Measurements from ENCODE around the gene PKNOX1.
"Not testable (repeated sequence)": the region's sequence is repeated elsewhere in the genome, so short reads cannot be mapped to it uniquely, and the experiment has no call there.

The PKNOX1 gene

DNA sequence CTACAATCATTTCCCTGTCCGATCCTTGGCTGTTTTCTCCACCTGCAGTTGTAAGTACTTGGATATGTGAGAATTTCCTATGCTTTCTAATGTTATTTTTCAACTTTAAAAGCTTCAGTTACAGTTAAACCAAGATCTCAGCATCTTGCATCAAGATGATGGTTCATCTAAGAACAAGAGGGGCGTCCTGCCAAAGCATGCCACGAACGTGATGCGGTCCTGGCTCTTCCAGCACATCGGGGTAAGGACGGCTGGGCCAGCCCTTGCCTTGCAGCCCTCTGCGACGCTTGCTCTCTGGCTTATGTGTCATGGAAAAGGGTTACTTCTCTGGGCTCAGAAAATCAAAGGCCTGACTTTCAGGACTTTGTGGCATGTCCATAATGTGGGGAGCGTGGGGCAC, 46.8 kb downstream of the PKNOX1 start:
- no peak for ATAC-seq

DNA sequence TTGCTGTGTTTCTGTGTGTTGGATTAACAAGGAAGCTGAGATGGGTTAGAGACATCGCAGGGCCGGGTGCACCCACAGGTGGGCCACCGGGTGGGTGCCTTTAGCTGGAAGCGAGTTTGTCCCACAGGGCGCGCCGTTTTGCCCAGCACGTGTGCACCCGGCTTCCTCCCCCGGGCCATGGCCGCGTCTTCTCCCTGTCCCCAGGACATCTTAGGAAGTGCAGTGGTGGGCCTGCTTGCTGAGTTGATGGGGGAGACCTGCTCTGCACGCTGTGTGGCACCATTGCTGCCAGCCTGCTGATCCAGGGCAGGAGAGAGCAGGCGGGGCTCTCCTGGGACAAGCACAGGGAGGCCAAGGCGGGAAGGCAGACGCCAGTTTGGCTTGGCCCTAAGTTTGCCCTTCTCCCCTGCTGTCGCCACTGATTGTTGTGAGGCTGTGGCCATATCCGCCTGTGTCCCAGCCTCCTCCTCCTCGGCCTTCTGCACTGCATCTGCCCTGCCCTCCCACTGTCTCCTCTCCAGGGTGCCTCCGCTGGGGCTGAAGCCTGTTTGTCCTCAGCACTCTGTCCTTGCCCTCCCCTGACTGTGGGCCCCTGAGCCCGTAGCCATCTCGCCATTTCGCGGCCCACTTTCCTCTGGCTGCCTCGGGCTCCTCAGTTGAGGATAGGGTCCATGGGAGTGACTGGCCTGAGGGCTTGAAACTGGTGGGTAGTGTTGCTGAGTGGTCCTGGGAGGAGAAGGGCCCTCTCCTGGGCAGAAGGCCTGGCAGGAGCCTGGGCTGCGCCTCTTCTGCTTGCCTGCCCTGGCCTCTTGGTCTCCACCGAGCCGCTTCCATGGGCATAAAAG, 47.6 kb downstream of the PKNOX1 start:
- no peak for ATAC-seq

DNA sequence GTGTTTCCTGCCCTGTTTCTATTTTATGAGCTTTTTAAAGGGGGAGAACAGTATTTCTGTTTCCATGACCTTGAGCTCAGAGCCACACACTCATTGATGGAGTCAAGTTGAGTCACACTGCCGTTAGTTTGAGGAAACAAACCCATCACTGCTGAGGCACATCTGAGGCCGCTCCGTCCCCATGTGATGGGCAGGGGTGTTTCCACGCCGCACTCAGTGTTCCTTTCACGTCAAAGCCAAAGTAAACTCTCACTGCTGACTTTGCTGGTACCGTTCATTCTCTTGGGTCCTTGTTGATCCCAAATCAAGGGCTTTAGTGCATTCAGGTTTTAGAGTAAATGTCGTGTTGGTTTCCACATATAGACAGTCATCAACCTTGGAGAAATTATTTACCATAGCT, 48.8 kb downstream of the PKNOX1 start:
- no peak for ATAC-seq

DNA sequence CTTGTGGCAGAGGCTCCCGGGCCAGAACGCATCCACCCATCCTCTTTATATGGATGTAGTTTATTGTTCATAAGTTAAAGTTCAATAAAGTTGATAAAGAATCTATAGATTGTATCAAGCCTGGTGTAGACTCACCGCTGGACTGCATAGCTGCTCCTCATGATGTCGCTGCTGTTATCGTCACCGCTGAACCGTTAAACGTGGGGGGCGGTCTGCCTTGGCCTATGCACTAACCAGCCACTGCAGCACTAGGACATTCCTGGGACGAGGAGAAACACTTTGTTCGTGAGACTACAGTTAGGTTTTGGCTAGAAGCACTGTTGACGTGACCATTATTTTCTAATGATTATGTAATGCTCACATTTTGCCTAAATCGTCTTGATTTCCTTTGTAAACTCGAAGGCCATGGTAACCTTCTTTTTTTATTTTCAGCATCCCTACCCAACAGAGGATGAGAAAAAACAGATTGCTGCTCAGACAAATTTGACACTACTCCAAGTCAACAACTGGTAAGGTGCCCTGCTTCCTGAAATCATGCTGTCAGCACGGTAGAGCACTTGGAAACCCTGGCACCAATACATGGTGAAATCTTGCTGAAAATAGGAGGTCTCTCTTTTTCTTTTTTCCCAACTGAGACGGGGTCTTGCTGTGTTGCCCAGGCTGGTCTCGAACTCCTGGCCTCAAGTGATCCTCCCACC, 50.2 kb downstream of the PKNOX1 start:
- ATAC-seq, result no peak

DNA sequence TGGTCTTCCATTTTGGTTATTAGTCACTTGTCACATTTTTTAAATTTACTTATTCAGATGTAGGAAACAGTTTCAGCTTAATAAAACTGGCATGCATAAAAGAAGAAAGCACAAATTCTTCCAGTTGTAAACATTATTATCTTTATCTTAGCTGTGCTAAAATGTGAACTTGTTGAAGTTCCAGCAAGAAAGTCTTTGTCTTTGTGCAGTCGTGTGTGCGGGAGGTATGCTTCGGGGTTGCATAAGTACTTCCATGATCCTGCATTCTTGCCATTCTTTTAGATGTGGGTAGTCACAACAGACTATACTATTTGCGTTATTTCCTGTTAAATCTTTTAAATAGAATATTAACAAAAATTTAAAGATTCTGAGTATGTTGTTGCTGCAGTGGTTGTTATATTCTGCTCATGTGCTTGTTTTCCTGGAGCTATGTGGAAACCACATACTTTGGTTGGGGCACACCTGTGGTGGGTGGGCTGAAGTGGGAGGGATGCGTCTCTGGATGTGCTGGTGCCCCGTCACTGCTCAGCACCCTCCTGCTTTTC, 51.3 kb downstream of the PKNOX1 start:
- ATAC-seq, result no peak

DNA sequence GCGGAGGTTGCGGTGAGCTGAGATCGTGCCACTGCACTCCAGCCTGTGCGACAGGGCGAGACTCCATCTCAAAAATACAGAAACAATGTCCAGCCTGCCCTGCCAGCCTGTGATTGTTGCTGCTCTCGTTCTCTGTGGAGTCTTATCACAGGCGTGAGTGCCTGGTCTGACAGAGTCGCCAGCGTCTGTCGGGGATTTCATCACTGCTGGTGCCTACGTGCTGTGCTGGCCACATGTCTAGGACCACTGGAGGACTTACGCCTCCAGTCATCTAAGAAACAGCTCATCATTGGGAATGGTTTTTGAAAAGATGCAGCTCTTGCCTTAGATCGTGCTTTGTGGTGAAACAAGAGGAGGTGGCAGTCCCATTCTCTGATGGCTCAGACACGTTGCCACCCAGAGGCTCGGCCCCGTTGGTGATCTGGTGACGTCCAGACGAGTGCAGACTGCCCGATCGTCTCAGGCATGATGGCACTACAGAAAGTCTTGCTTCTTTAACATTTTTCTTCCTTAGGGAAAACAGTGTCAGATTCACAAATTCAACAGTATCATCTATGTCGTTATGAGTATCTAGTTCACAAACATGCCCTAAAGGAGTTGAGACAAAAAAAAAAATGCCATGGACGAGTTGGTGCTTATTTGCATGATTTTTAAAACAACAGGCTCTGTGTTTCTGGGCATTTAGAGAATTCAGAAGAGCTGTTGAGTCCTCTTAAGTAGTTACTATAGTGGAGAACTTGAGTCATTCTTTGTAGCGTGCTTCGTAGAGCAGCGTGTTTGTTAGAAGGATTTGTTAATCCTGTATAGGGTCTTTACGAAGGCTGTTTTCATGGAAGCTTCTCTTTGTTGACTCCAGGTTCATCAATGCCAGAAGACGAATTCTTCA, 53.7 kb downstream of the PKNOX1 start:
- no peak for ATAC-seq

DNA sequence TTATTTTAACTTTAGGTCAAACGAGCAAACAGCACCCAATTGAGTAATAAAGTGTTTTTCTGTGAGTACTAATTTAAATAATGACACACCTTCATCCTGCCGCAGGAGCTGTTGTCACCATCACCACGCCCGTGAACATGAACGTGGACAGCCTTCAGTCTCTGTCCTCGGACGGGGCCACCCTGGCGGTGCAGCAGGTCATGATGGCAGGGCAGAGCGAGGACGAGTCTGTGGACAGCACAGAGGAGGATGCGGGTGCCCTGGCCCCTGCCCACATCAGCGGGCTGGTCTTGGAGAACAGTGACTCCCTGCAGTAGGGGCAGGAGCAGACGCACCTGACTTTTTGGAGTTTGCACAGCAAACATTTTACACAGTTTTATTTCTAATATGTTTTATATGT, 55.4 kb downstream of the PKNOX1 start:
- ATAC-seq, result no peak

DNA sequence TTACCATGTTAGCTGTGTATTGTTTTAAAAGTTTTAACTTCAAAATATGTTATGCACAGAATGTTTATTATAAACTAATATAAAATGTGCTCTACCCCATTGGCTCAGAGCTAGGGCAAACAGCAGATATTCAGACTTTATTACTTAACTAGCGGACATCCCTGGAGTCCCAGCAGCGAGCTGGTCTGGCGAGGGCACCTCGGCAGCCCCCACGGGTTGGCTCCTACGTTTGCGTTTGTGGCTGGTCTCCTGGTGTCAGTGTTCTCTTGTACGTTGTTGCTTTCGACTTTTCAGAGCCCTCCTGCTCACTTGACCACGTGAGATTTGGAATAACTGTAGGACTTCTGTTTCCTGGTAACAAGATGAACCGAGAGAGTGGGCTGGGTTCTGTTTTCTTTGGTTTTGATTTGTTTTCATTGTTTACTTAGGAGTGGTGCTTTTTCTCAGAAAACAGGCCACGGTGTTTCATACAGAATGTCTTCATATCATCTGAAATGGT, 56.8 kb downstream of the PKNOX1 start:
- no peak for ATAC-seq

DNA sequence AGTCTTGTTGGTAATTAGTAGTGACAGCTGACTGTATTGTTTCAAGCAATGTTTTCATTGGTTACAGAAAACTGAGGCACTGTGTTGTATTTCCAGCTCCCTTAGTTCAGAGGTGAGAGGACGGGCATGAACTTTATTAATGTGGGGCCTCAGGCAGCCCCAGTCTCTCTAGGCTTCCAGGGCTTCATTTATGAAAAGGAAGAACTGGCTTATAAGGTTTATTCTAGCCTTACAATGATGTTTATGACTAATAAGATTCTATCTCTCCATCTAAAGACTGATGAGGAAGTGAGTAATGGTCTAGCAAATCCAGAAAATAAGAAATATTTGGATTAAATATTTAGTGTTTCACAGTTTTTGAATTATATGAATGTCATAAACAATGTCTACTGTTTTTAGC, 59.7 kb downstream of the PKNOX1 start:
- no peak for ATAC-seq

DNA sequence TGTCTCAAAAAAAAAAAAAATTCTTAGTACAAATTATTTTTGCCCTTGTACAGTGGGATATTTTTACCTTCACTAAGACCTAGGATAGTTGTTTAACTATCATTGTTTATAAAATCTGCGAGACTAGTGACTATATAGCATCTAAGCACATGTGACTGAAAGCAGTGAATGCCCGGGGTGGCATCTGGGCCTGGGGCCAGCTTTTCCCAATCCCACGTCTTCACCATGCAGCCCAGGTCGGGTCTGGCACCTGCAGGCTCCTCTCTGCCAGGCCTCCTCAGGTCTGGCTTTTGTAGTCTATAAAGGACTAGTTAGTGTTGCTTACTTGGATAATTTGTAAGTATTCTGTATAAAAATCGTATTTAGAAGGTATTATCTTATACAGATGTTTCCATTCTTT, 60.5 kb downstream of the PKNOX1 start:
- no peak for ATAC-seq

DNA sequence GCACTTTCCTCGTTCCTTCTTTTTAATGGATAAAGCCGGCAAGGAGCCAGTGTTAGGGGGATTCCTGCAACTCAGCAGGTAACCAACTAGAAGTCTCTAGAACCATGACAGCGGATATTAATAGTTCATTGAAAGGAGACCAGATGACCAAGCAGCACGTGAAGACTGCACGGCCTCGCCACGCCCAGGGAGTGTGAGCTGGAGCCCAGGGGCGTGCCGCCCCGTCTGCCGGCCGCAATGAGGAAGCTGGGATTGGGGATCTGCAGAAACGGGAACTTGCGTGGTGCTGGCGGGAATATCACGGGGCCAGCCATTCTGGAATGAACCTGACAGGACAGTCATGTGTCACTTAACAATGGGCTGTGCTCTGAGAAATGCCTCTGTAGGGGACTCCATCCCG, 62.5 kb downstream of the PKNOX1 start:
- not testable (repeated sequence) for ATAC-seq

DNA sequence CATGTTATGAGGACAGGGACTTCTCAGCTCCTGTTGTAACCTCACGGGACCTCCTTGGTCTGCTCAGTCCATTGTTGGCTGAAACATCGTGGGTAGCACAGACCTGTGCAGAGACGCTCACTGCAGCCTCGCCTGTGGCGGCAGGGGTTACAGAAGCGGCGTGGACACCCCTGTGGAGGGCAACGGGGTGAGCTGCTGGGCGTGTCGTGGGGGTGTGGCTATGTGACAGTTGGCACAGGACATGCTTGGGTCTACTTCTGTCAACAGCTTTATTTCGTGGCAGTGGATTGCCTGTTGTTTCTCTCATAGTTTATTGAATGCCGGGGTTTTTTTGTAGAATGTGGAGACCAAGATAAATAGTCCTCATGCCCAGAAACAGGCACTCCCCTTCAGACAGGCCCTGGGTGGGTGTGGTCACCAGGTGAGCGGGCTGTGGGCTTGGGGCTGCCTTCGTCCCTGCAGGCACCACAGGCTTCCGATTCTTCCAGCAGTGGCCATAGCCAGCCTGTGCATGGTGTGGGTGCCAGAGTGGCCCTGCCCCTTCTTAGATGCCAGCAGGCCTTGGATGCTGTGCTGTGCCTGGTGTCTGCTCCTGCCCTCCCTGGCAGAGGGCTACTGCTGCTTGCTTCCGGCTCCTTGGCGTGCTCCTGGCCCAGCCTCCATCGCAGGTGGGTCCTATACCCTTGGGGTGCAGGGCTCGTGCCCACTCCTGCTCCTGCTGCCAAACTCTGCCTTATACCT, 63.7 kb downstream of the PKNOX1 start:
- not testable (repeated sequence) for ATAC-seq

DNA sequence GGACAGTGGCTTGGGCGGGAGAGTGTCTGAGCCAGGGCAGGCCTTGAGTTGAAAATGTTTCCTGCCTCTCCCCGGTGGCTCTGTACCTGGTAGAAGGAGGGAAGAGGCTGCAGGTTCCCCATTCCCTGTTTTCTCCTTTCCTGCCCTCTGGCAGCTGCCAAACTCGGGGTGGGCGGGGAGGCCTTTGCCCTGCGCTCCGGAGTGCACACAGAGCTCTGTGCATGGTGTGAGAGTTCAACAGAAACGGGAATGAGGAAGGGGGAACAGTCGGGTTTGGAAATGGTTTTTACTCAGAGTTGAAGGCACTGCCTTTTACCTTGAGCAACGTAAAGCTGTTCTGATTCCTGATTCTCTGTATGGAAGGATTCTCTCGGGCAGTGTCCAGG, 64.3 kb downstream of the PKNOX1 start:
- not testable (repeated sequence) for ATAC-seq

DNA sequence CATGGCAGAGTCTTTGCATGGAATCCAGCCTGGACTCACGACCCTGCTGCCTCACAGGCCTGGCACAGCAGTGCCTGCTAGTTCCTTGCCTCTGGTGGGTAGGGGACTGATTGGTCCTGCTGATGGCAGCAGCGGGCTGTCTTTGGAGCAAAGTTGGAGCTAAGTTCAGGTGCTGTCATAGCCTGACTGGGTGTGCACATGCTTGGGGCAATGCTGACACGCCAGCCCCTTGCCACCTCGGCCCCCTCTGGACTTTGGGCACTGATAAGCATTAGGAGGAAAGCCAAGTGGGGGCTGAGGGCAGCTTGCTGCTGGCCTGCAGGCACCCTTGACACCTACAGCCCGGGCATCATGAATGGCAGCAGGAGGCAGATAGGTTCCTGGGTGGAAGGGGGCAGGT, 67.8 kb downstream of the PKNOX1 start:
- not testable (repeated sequence) for ATAC-seq

DNA sequence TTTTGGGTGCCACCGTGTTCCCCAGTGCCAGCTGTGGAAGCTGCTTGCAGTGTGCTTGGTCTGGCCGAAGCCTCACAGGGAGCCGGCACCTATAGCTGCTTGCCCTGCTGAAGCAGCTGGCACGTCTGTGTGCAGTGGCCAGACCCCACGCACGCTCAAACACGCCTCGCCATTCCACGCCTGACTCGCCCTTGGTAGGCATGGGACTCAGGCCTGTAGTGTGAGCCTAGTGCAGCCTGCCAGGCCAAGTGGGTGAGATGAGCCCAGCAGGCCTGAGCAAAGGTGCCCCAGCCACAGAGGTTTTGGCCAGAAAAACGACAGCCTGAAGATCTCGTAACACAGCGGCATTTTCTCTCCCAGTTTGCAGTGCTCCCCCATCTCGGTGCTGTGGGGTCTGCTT, 68.9 kb downstream of the PKNOX1 start:
- ATAC-seq, result not testable (repeated sequence)

DNA sequence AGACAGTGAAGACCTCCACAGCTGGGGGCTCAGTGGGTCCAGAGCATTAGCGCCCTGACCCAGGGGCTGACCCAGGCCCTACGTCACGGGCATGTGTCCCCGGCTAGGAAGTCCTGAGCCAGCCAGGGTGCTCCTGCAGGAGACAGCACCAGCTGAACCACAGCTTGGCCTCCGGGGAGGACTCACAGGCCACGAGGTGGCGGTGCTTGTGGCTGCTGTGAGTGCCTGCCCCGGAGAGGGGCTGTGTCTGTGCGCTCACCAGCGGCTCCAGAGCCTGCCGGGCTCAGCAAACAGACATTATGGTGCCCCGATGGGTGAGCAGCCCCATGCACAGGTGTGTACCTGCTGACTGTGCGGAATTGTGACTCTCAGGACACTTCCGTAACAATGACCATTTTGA, 70.2 kb downstream of the PKNOX1 start:
- not testable (repeated sequence) for ATAC-seq

DNA sequence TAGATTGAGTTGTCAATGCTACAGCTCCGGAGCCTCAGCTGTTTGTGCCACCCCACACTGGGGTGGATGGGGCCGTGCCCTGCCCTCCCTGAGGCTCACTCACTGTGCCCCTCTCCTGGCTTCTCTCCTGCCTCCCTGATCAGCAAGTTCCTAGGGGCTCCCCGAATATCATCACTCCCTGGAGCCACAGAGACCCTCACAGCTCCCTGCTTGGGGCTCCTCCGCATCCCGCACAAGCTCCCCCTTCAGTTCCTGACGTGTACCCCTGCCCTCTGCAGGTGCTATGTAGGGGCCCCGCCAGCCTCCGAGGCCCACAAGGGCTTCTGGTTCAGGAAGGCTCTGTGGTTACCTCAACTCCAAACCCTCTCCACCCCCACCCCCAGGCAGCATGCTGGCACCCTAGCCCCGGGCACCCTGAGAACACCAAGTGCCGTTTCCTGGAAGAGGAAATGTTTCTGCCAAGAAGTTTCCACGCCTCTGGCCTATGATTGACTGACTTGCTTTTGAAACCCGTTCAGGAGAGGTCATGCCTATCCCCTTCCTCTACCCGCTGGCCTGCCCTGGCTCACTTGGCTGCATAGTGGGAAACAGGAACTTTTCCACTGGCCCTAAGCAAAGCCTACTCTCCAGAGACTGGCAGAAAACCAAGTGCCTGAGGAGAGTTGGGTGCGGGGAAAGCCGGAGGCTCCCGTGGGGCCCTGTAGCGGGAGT, 71.0 kb downstream of the PKNOX1 start:
- ATAC-seq, result peak; percentile 53 to 62

DNA sequence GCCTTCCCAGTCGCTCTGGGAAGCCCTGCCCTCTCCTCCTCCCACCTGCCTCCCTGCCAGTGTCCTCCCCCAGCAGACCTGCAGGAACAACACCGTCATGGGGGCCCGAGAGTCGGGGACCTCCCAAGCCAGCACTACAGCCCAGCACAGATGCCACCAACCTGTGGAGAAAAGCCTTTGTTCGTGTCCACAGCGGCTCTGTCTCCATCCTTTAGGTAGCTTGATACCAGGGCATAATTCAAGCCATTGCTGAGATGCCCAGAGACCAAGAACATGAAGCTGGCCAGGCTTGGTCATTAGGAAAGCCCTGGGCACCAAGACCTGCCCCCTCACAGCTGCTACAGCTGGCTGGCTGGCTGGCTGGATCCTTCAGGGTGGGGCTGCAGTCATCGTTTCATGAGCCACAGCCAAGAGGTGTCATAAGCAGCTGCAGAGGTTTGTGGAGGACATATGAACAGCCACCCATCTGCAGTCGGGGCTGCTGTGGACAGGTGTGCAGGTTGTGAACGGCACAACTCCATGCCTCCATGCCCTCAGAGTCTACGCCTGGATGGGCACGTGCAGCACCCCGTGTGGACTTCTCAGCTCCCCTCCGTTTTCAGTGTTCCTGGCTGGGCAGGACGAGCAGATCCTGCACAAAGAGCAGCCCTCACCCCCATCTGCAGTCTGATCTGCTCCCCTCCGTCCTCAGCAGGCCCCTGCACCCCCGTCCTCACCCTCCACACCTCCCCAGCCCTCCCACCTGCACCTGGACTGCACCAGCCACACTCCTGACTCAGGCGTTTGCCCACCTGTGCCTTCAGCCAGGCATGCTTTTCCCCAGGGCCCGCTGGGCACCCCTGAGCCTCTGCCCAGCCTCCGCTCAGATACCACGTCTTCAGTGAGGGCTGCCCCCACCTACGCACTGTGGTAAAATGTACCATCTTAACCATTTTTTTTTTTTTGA, 71.8 kb downstream of the PKNOX1 start:
- ATAC-seq, result peak; percentile 56 to 64

DNA sequence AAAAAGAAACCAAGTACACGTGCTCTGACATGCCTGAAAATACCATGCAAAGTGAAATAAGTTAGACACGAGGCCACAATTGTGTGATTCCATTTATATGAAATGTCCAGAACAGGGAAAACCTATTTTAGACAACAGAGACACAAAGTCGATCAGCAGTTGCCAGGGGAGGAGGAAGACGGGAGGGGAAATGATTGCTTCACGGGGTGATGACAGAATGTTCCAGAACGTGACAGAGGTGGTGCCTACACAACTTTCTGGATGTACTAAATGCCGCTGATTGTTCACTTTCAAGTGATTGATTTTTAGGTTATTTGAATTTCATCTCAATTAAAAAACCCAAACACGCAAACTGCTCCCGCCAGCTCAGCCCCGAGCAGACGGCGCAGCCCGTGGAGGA, 78.8 kb downstream of the PKNOX1 start:
- ATAC-seq, result not testable (repeated sequence)

All from activated CD4-positive, CD25-positive, alpha-beta regulatory T cell treated with anti-CD3 and anti-CD28 coated beads, Interleukin-2, amount 50 U/mL, for 24 hours (primary cell).